ENCODE results near the gene PEX12. TPM values are rescaled to one million over a fixed set of nuclear protein-coding genes. Genes with fewer than 3 reads are reported as not detected.

PEX12 gene
- total and polyA plus RNA-seq, 9 of the 15 experiments (the other 6 are each of a cell fraction or from before 2014, with no cell fraction given): 4.0 to 12.4 (median 6.4) TPM

- TF ChIP-seq FOXO4 (CRISPR knock-in tag; IDR thresholded peaks at IDR 0.05): no peak
- TF ChIP-seq SREBF2 (CRISPR knock-in tag; IDR thresholded peaks at IDR 0.05): no peak
- TF ChIP-seq CHD4 (IDR thresholded peaks at IDR 0.05; ENCODE audit: insufficient read depth, insufficient replicate concordance, low read depth, low read length, poor library complexity, severe bottlenecking): no peak
- TF ChIP-seq ZFP30 (CRISPR knock-in tag; IDR thresholded peaks at IDR 0.05; ENCODE audit: borderline replicate concordance): no peak
- no peak for TF ChIP-seq GATAD2A (IDR thresholded peaks at IDR 0.05)
- TF ChIP-seq TBP (optimal IDR thresholded peaks at IDR 0.05; ENCODE audit: low read depth, low read length): peak; percentile 47
- TF ChIP-seq UBTF (IDR thresholded peaks at IDR 0.05; ENCODE audit: borderline replicate concordance in 1 of 2, low read depth in 2 of 2, low read length in 2 of 2): no peak
- TF ChIP-seq KLF13 (tag; IDR thresholded peaks at IDR 0.05; ENCODE audit: borderline replicate concordance, low read depth): no peak
- TF ChIP-seq DDX20 (tag; IDR thresholded peaks at IDR 0.05; ENCODE audit: low read depth): no peak
- no peak for TF ChIP-seq E2F8 (IDR thresholded peaks at IDR 0.05; ENCODE audit: low read depth, partially characterized antibody)
- no peak for TF ChIP-seq IRF2 (CRISPR knock-in tag; IDR thresholded peaks at IDR 0.05)
- no peak for TF ChIP-seq HINFP (tag; conservative IDR thresholded peaks at IDR 0.05; ENCODE audit: low read depth)
- TF ChIP-seq ELF4 (CRISPR knock-in tag; IDR thresholded peaks at IDR 0.05): no peak
- no peak for TF ChIP-seq ZNF696 (CRISPR knock-in tag; conservative IDR thresholded peaks at IDR 0.05)
- TF ChIP-seq XRCC3 (IDR thresholded peaks at IDR 0.05): no peak
- no peak for TF ChIP-seq PML (IDR thresholded peaks at IDR 0.05; ENCODE audit: low read length)
- TF ChIP-seq PHB2 (IDR thresholded peaks at IDR 0.05; ENCODE audit: low read depth): no peak
- TF ChIP-seq CCAR2 (IDR thresholded peaks at IDR 0.05; ENCODE audit: low read depth, low read length): no peak
- TF ChIP-seq MXI1 (IDR thresholded peaks at IDR 0.05; ENCODE audit: low read depth, low read length): no peak
- TF ChIP-seq ZBTB17 (CRISPR knock-in tag; IDR thresholded peaks at IDR 0.05): no peak
- no peak for TF ChIP-seq NR3C1 (CRISPR knock-in tag; IDR thresholded peaks at IDR 0.05)
Measured at GRCh38 chr17:35588196-35588920, 10.0 kb upstream of the PEX12 start (continued).

Measured in K562 (cell line).